H9 (cell line): ENCODE results near the gene KCNMB2. TPM values are rescaled to one million over a fixed set of nuclear protein-coding genes. Genes with fewer than 3 reads are reported as not detected.

Source experiments
- DNase-seq: peaks from one replicate; pipeline ENCODE4 v3.0.0-alpha.2; 2017
- H2AFZ ChIP-seq: one replicate; pipeline ENCODE4 v1.6.1; 2013; ENCODE audit warnings: mild to moderate bottlenecking, low read length, control low read depth, moderate library complexity
- H2AK5ac ChIP-seq: 2 replicates; pipeline ENCODE4 v1.6.1; 2013; ENCODE audit warnings: low read length, control low read depth, mixed read lengths; ENCODE audit not compliant: insufficient read length
- H2BK120ac ChIP-seq: one replicate; pipeline ENCODE4 v1.6.1; 2013; ENCODE audit warnings: low read depth, mild to moderate bottlenecking, low read length, control low read depth, inconsistent platforms; ENCODE audit not compliant: poor library complexity, severe bottlenecking
- H2BK12ac ChIP-seq: 2 replicates; pipeline ENCODE4 v1.6.1; 2013; ENCODE audit warnings: low read length, control low read depth, mixed read lengths, low read depth; ENCODE audit not compliant: insufficient read length
- H2BK15ac ChIP-seq: 2 replicates; pipeline ENCODE4 v1.6.1; 2013; ENCODE audit warnings: low read depth, low read length, control low read depth
- H2BK20ac ChIP-seq: one replicate; pipeline ENCODE4 v1.6.1; 2013; ENCODE audit warnings: low read depth, mild to moderate bottlenecking, low read length, control low read depth, inconsistent platforms; ENCODE audit not compliant: poor library complexity, severe bottlenecking
- H2BK5ac ChIP-seq: 2 replicates; pipeline ENCODE4 v1.6.1; 2013; ENCODE audit warnings: low read length, control low read depth, mixed read lengths; ENCODE audit not compliant: insufficient read length
- H3K14ac ChIP-seq: 2 replicates; pipeline ENCODE4 v1.6.1; 2013; ENCODE audit warnings: low read length, control low read depth; ENCODE audit not compliant: insufficient read depth
- H3K18ac ChIP-seq: 2 replicates; pipeline ENCODE4 v1.6.1; 2013; ENCODE audit warnings: low read depth, mild to moderate bottlenecking, mixed read lengths, low read length, control low read depth; ENCODE audit not compliant: insufficient read length
- H3K23ac ChIP-seq: 2 replicates; pipeline ENCODE4 v1.6.1; 2013; ENCODE audit warnings: low read length, control low read depth, mixed read lengths, low read depth; ENCODE audit not compliant: insufficient read length
- H3K23me2 ChIP-seq: 2 replicates; pipeline ENCODE4 v1.6.1; 2013; ENCODE audit warnings: low read depth, mild to moderate bottlenecking, mixed read lengths, low read length, control low read depth; ENCODE audit not compliant: insufficient read length, poor library complexity, severe bottlenecking
- H3K27ac ChIP-seq: 2 replicates; pipeline ENCODE4 v1.5.1; 2013; ENCODE audit warnings: low read length, control low read depth, mixed read lengths, low read depth; ENCODE audit not compliant: insufficient read length
- H3K27me3 ChIP-seq: 2 replicates; pipeline ENCODE4 v1.6.1; 2013; ENCODE audit warnings: low read length, control low read depth, inconsistent platforms; ENCODE audit not compliant: insufficient read depth
- H3K4ac ChIP-seq: 2 replicates; pipeline ENCODE4 v1.6.1; 2013; ENCODE audit warnings: low read depth, mild to moderate bottlenecking, control low read depth, inconsistent platforms, low read length, moderate library complexity
- H3K4me1 ChIP-seq: 2 replicates; pipeline ENCODE4 v1.6.1; 2013; ENCODE audit warnings: low read length, control low read depth, inconsistent platforms; ENCODE audit not compliant: insufficient read depth
- H3K4me2 ChIP-seq: 2 replicates; pipeline ENCODE4 v1.6.1; 2013; ENCODE audit warnings: low read length, control low read depth, mixed read lengths; ENCODE audit not compliant: insufficient read length, insufficient read depth
- H3K56ac ChIP-seq: 2 replicates; pipeline ENCODE4 v1.6.1; 2013; ENCODE audit warnings: low read depth, mild to moderate bottlenecking, mixed read lengths, low read length, control low read depth; ENCODE audit not compliant: insufficient read length
- H3K79me1 ChIP-seq: 2 replicates; pipeline ENCODE4 v1.6.1; 2013; ENCODE audit warnings: low read depth, mild to moderate bottlenecking, moderate library complexity, low read length, control low read depth, inconsistent platforms; ENCODE audit not compliant: insufficient read depth, poor library complexity, severe bottlenecking
- H3K79me2 ChIP-seq: 2 replicates; pipeline ENCODE4 v1.6.1; 2013; ENCODE audit warnings: low read length, control low read depth, inconsistent platforms; ENCODE audit not compliant: insufficient read depth
- H3K9ac ChIP-seq: 2 replicates; pipeline ENCODE4 v1.6.1; 2013; ENCODE audit warnings: low read length, control low read depth, mixed read lengths; ENCODE audit not compliant: insufficient read length; ENCODE audit errors: extremely low read depth
- H3K9me3 ChIP-seq: one replicate; pipeline ENCODE4 v1.6.1; 2013; ENCODE audit warnings: low read depth, low read length, inconsistent platforms; ENCODE audit not compliant: control insufficient read depth
- H3T11ph ChIP-seq: one replicate; pipeline ENCODE4 v1.6.1; 2013; ENCODE audit warnings: mild to moderate bottlenecking, low read length, control low read depth, inconsistent platforms
- H4K20me1 ChIP-seq: one replicate; pipeline ENCODE4 v1.6.1; 2013; ENCODE audit not compliant: control insufficient read depth, insufficient read length, insufficient read depth
- H4K5ac ChIP-seq: 2 replicates; pipeline ENCODE4 v1.6.1; 2013; ENCODE audit warnings: low read depth, mild to moderate bottlenecking, mixed read lengths, low read length, control low read depth; ENCODE audit not compliant: insufficient read length
- H4K8ac ChIP-seq: replicated peaks from 2 replicates; pipeline ENCODE4 v1.6.1; 2013; ENCODE audit warnings: low read length, control low read depth, mixed read lengths, low read depth; ENCODE audit not compliant: insufficient read length
- H4K91ac ChIP-seq: 2 replicates; pipeline ENCODE4 v1.6.1; 2013; ENCODE audit warnings: low read depth, mild to moderate bottlenecking, moderate library complexity, mixed read lengths, low read length, control low read depth; ENCODE audit not compliant: insufficient read length
- H3K27ac Mint-ChIP-seq, 3 experiments: 2 replicates in 2 of 3; 3 replicates in 1 of 3; pipeline ENCODE4 v1.8.0; 2020 to 2021; ENCODE audit warnings: mixed read lengths in 3 of 3, mild to moderate bottlenecking in 1 of 3, moderate library complexity in 1 of 3
- H3K27me3 Mint-ChIP-seq: 2 replicates; pipeline ENCODE4 v1.8.0; 2021; ENCODE audit warnings: low read depth, mild to moderate bottlenecking, moderate library complexity, mixed read lengths
- H3K36me3 Mint-ChIP-seq, 3 experiments: 2 replicates in 2 of 3; 3 replicates in 1 of 3; pipeline ENCODE4 v1.8.0; 2020 to 2021; ENCODE audit warnings: low read depth in 3 of 3, mixed read lengths in 3 of 3; ENCODE audit not compliant: insufficient read depth in 1 of 3
- H3K4me1 Mint-ChIP-seq, 2 experiments: 2 replicates each; pipeline ENCODE4 v1.8.0; 2020; ENCODE audit warnings: mixed read lengths in 2 of 2
- H3K4me3 Mint-ChIP-seq, 2 experiments: 2 replicates in 1 of 2; 3 replicates in 1 of 2; pipeline ENCODE4 v1.8.0; 2020 to 2021; ENCODE audit warnings: mild to moderate bottlenecking in 2 of 2, mixed read lengths in 2 of 2, moderate library complexity in 1 of 2
- H3K9me3 Mint-ChIP-seq, 2 experiments: 2 replicates in 1 of 2; 3 replicates in 1 of 2; pipeline ENCODE4 v1.8.0; 2020; ENCODE audit warnings: mild to moderate bottlenecking in 2 of 2, mixed read lengths in 2 of 2, moderate library complexity in 1 of 2
- CTCF ChIP-seq: fragments of 200-600 bp; sonication (generic); conservative IDR thresholded peaks from 3 replicates; pipeline ENCODE4 v1.8.0; 2021; ENCODE audit warnings: antibody characterized with exemption, mild to moderate bottlenecking
- WGBS: extraction: QIAGEN DNeasy Blood & Tissue Kit; methylation state at CpG from one replicate; pipeline ENCODE4 v1.1.7; 2013; ENCODE audit warnings: missing lambda C conversion rate, low lambda C conversion rate, mixed read lengths; ENCODE audit not compliant: insufficient read length; ENCODE audit errors: extremely low coverage; 5-methylcytosine and 5-hydroxymethylcytosine counted together
- total RNA-seq: library from RNA; stranded (reverse); gene quantifications from 2 replicates; pipeline ENCODE4 v1.2.1, GENCODE V29; 2021

KCNMB2 gene
- total RNA-seq, 1 experiment from 2014 or later = not detected

GRCh38 chr3:178663201-178663934 is 127.1 kb downstream of the KCNMB2 start:
- Histone ChIP-seq H2BK12ac (no peak overlapping the region), H2BK120ac (no peak overlapping the region), H3K4me2 (no peak overlapping the region), H3K4ac (no peak overlapping the region), H3K27ac (no peak overlapping the region), H2BK15ac (no peak overlapping the region), H3K23ac (no peak overlapping the region), H3K14ac (no peak overlapping the region), H4K20me1 (no peaks in the 10 kb centered on the region), H4K8ac (no peak overlapping the region), H4K91ac (no peak overlapping the region), H3K9ac (no peak overlapping the region), H3K79me1 (no peaks in the 10 kb centered on the region), H3K9me3 (no peaks in the 10 kb centered on the region), H2BK20ac (no peak overlapping the region), H3K23me2 (no peaks in the 10 kb centered on the region), H3T11ph (no peak overlapping the region), H4K5ac (no peak overlapping the region), H2AK5ac (no peak overlapping the region), H2AFZ (no peak overlapping the region), H3K56ac (no peak overlapping the region), H2BK5ac (no peak overlapping the region), H3K79me2 (no peaks in the 10 kb centered on the region), H3K4me1 (no peaks in the 10 kb centered on the region), H3K27me3 (no peaks in the 10 kb centered on the region), H3K18ac (no peak overlapping the region)
- Mint-ChIP-seq H3K4me3 (no peak overlapping the region), H3K36me3 (no peaks in the 10 kb centered on the region), H3K27ac (no peak overlapping the region; a peak in 1 of 7 replicates), H3K27me3 (no peaks in the 10 kb centered on the region), H3K9me3 (no peaks in the 10 kb centered on the region; a peak in 1 of 5 replicates), H3K4me1 (peaks cover 2 to 4% of the 10 kb centered on the region in 2 experiments; a peak in 1 of 4 replicates)
- no peak for TF ChIP-seq CTCF
- no CpG with 5 or more reads among the region's 1 CpG for WGBS
- DNase-seq = no peak
